Panc1 (cell line): Measurements from ENCODE around the gene PITRM1. TPM values are rescaled to one million over a fixed set of nuclear protein-coding genes. Genes with fewer than 3 reads are reported as not detected.

ENCODE experiments used
- ATAC-seq: fragments of 200-7000 bp; cut with Tn5 transposase; 2 replicates; pipeline ENCODE4 v1.9.1; 2020; ENCODE audit warnings: mild to moderate bottlenecking, moderate library complexity
- BruUV-seq: library from RNA; stranded (reverse); fragments of 400-500 nt; replicated peaks from 2 replicates; lab custom pipeline; 2021; lab: Mats Ljungman, UMichigan
- CTCF ChIA-PET: fragments of 300-600 bp; sonication (Branson Sonifier 250); formaldehyde crosslinking; loops from one replicate; lab custom pipeline; 2022; ENCODE audit warnings: antibody characterized with exemption; lab: Charles Lee
- POLR2A ChIA-PET: fragments of 300-600 bp; sonication (Branson Sonifier 250); formaldehyde crosslinking; loops from one replicate; lab custom pipeline; 2022; ENCODE audit warnings: antibody characterized with exemption; lab: Charles Lee
- DNase-seq: peaks from one replicate; pipeline ENCODE4 v3.0.0-alpha.2; 2010; ENCODE audit warnings: low read depth, low spot score
- H3K27ac ChIP-seq: 2 replicates; pipeline ENCODE4 v1.5.1; 2011; ENCODE audit warnings: mild to moderate bottlenecking, low read length, inconsistent platforms
- H3K27me3 ChIP-seq: fragments of 200-500 bp; sonication (Bioruptor generic); 2 replicates; pipeline ENCODE4 v1.6.0; 2014; ENCODE audit warnings: low read length, inconsistent platforms; ENCODE audit not compliant: control insufficient read depth, insufficient read depth
- H3K36me3 ChIP-seq: fragments of 200-500 bp; sonication (Bioruptor generic); 2 replicates; pipeline ENCODE4 v1.5.1; 2014; ENCODE audit warnings: inconsistent platforms, mild to moderate bottlenecking, low read length, moderate library complexity; ENCODE audit not compliant: control insufficient read depth, insufficient read depth
- H3K4me1 ChIP-seq: 2 replicates; pipeline ENCODE4 v1.5.1; 2011; ENCODE audit warnings: inconsistent platforms, mild to moderate bottlenecking, low read length, moderate library complexity; ENCODE audit not compliant: control insufficient read depth, insufficient read depth
- H3K4me3 ChIP-seq, 2 experiments: 2 replicates each; pipeline ENCODE4 v1.5.1; 2011 to 2012; ENCODE audit warnings: low read depth in 2 of 2, low read length in 2 of 2, mild to moderate bottlenecking in 2 of 2, inconsistent platforms in 1 of 2, moderate library complexity in 1 of 2
- H3K9me3 ChIP-seq: fragments of 200-500 bp; sonication (Bioruptor generic); 2 replicates; pipeline ENCODE4 v1.5.1; 2014; ENCODE audit warnings: low read depth, mild to moderate bottlenecking, inconsistent platforms, low read length, moderate library complexity; ENCODE audit not compliant: control insufficient read depth, insufficient read depth
- CTCF ChIP-seq: fragments of 450-650 bp; IDR thresholded peaks from 2 replicates; pipeline ENCODE4 v1.5.1; 2017; ENCODE audit warnings: mild to moderate bottlenecking
- POLR2AphosphoS5 ChIP-seq: IDR thresholded peaks from 2 replicates; pipeline ENCODE4 v1.6.1; 2012; ENCODE audit warnings: mild to moderate bottlenecking, low read depth, low read length, moderate library complexity
- REST ChIP-seq, 2 experiments: IDR thresholded peaks; 2 replicates each; pipeline ENCODE4 v1.6.1; 2011 to 2012; ENCODE audit warnings: low read depth in 2 of 2, control low read depth in 1 of 2, low read length in 1 of 2, mild to moderate bottlenecking in 1 of 2, moderate library complexity in 1 of 2; ENCODE audit not compliant: insufficient read depth in 1 of 2
- SIN3A ChIP-seq: IDR thresholded peaks from 2 replicates; pipeline ENCODE4 v1.6.1; 2012; ENCODE audit warnings: low read depth, mild to moderate bottlenecking, low read length, moderate library complexity, borderline replicate concordance; ENCODE audit not compliant: insufficient read depth
- TCF7L2 ChIP-seq: IDR thresholded peaks from 2 replicates; pipeline ENCODE4 v1.6.1; 2011; ENCODE audit warnings: mild to moderate bottlenecking, low read depth, low read length, inconsistent platforms
- in situ Hi-C: cut with HindIII; loops from 2 replicates; pipeline ENCODE4 v1.10.0; 2016; ENCODE audit warnings: low sequenced_read_pairs, low pct_unique_long_range_greater_than_20kb
- intact Hi-C: fragments of 100-400 bp; cut with micrococcal nuclease; formaldehyde crosslinking; loops from one replicate; pipeline ENCODE4 v1.10.0; 2022; ENCODE audit not compliant: unreplicated experiment
- total RNA-seq: library from RNA; stranded (reverse); gene quantifications from one replicate; pipeline ENCODE4 v1.2.1, GENCODE V29; 2021; ENCODE audit not compliant: unreplicated experiment

The PITRM1 gene
- total RNA-seq, 1 experiment from 2014 or later, result 63.5 TPM

- H3K36me3 ChIP-seq, result peaks cover 4% of the 10 kb centered on the region; the same call in 1 of the 2 replicates
- in situ Hi-C loops, result no loop called here
- TF ChIP-seq POLR2AphosphoS5 (peak; percentile 50; the same call in 1 of the 2 replicates), SIN3A (no peak), CTCF (no peak), TCF7L2 (peak; percentile 54; the same call in 1 of the 2 replicates)
- BruUV-seq, result TSS peak; percentile 26
- CTCF ChIA-PET, result no interaction called here
- peak overlapping the region; percentile 15 to 40 for H3K4me3 ChIP-seq
- no peaks in the 10 kb centered on the region for H3K27me3 ChIP-seq
- peak; percentile 83 for ATAC-seq
- H3K9me3 ChIP-seq, result no peaks in the 10 kb centered on the region
- intact Hi-C loops, result no loop called here
- H3K27ac ChIP-seq, result peak overlapping the region; percentile 96
- DNase-seq, result peak; percentile 92
- H3K4me1 ChIP-seq, result peaks cover 61% of the 10 kb centered on the region
- POLR2A ChIA-PET, result interaction anchor here (0.5 to 0.7 kb wide), 2 partner anchors 19 to 22 kb away, joined by 4 to 7 read pairs; no protein-coding TSS in a partner anchor
These were observed 77.0 kb downstream of the PITRM1 start for GRCh38 chr10:3095373-3096139.

DNA sequence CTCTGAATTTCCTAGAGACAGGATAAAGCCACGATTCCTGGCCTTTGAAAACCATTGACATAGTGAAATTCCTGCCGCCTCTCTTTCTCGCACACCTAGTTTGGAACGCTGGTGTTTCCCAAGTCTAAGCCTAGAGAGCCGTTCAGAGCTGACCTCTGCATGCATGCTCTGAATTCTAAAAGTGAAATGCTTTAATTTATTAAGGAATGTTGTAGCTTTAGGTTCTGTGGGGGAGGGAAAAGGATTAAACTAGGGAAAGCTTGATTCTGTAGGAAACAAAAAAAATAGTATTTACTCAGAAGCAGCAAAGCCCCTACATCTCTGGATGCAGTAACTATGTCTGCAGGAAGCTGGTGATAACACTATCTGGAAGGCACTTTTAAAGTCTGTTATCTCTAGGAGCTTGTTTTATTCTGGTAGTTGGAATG, 78.0 kb downstream of the PITRM1 start:
- peaks cover 2% of the 10 kb centered on the region; the same call in 1 of the 2 replicates for H3K36me3 ChIP-seq
- POLR2A ChIA-PET, result interaction anchor here (0.5 kb wide), 1 partner anchor 18 kb away, joined by 7 read pairs; no protein-coding TSS in a partner anchor
- TF ChIP-seq CTCF (no peak), REST (IDR thresholded peaks at IDR 0.05; ENCODE audit: insufficient read depth in 1 of 2, low read depth in 2 of 2, low read length in 1 of 2) (no peak), TCF7L2 (no peak), SIN3A (no peak), POLR2AphosphoS5 (no peak)
- H3K27me3 ChIP-seq, result no peaks in the 10 kb centered on the region
- CTCF ChIA-PET, result no interaction called here
- BruUV-seq, result no TSS peak
- peak overlapping the region; percentile 96 for H3K27ac ChIP-seq
- H3K9me3 ChIP-seq, result no peaks in the 10 kb centered on the region
- peak overlapping the region; percentile 15 to 40 for H3K4me3 ChIP-seq
- DNase-seq (no peak), ATAC-seq (no peak)
- intact Hi-C loops (no loop called here), in situ Hi-C loops (no loop called here)
- H3K4me1 ChIP-seq, result peaks cover 70% of the 10 kb centered on the region
